ENCODE results near the gene POLA2.

POLA2 gene

DNA sequence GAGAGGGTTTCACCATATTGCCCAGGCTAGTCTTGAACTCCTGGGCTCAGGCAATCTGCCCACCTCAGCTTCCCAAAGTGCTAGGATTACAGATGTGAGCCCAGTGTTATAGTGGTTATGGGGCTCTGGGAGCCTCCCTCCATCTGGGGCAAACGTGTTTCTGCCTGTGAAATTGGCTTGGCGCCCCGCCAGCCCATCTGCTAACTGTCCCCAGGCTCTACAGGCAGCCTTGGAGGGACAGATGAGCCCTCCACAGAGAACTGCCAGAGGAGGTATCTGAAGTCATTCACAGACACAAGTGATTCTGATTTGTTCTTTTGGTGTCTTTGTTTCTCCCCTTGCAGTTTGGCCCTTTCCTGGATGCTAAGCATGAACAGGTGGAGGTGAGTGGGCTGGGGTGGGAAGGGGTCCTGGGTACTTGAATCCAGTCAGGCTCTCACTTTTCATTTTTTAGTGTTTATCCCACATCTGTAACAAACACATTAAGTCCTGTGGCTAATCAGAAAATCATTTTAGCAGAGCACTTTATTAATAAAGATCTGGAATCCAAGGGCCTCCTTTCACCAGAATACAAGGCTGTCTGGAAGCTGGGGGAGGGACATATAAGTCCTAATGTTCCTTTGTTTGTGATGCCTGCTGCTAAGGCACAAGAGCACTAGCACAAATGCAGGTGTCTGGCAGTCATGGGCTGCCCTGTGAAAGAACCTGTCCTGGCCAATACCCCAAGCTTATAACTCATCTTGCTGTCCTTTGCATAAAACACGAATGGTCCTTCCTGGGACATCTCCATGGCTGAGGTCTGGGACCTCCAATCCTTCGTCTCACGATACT lies 27.2 kb downstream of the POLA2 start:
- no peak for DNase-seq

- DNase-seq: peak; percentile 91
These were observed 28.8 kb downstream of the POLA2 start for GRCh38 chr11:65290448-65291165.

DNA sequence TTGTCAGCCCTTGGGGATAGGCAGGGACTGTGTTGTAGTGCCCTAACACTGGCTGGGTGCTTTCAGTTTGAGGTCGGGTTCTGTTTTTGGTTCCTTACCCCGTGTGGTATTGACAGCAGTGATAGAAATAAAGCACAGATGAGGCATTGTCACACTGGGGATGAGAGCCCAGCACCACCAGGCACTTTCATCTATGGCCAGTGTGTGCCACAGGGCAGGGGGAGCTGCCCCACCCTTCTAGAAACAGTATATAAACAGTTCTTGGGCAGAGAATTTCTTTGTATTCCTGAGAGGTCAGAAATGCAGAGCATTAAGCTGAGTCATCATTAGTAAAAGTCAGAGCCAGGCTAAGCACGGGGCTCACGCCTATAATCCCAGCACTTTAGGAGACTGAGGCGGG lies 29.9 kb downstream of the POLA2 start:
- no peak for DNase-seq

GRCh38 chr11:65292890-65293289 lies 31.1 kb downstream of the POLA2 start:
- DNase-seq: no peak

DNA sequence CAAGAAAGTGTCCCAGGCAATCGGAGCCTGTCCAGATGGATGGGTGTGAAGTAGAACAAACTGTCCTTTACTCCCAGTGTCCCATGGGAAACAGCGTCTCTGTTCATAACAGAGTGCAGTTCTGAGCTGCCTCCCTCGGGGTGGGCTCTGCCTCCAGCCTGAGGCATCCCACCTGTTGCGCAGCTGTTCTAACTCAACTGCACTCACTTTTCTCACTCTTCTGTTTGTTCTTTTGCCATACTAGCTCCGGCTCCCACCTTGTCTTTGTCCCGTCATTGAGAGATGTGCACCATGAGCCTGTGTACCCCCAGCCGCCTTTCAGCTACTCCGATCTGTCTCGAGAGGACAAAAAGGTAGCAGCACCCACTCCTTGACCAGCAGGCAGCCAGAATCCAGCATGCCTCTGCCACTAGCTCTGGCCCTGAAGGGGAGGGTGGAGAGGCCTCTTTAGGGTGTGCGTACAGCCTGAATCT lies 32.2 kb downstream of the POLA2 start:
- no peak for DNase-seq

DNA sequence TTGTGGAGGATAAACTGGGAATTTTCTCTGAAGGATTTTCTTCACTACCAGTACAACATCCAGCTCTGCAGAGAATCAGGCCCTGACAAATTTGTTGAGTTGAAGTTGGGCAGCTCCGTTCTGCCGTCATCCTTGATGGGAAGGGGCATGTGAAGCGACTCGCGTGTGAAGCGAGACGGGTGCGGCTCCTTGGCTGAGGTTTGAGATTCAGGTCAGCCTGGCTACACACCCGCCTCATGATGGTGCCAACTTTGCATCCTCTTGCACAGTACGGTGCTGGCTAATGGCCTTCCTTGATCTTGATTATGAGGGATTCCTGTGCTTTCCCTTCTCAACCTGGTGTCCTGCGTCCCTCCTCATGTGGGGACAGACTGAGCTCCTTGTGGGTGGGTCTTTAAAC lies 33.2 kb downstream of the POLA2 start:
- DNase-seq: no peak

DNA sequence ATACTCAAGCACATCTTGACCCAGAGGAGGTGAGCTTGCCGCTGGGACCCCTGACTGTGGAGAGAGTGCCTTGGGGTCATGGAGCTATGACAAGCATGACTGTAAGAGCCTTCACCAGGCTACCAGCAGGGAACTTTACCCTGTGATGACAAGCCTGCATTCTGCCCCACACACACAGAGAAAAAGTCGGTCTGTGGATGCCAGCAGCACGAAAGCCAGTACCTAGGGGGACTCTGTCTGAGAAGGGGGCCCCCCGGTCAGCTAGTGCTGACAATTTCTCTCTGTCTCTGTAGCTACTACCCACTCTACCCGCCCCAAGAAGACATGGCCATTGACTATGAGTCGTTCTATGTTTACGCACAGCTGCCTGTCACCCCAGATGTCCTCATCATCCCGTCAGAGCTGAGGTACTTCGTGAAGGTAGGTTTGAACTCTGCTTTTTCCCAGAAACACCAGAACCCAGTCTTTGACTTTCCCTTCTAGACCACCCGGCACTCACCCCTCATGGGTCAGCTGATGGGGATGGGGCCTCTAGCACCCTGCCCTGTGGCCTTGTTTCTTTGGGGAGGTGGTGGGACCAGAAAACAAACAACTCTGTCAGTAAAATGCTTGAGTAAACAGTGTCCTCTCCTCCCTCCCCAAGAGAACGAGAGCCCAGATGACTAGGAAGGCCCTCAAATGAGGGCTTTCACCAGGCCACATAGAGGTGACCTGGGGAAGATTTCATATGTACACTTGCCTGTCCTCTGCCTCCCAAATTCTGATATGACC lies 34.0 kb downstream of the POLA2 start:
- no peak for DNase-seq

- DNase-seq: no peak
These were observed 35.4 kb downstream of the POLA2 start for GRCh38 chr11:65297026-65297672.

DNA sequence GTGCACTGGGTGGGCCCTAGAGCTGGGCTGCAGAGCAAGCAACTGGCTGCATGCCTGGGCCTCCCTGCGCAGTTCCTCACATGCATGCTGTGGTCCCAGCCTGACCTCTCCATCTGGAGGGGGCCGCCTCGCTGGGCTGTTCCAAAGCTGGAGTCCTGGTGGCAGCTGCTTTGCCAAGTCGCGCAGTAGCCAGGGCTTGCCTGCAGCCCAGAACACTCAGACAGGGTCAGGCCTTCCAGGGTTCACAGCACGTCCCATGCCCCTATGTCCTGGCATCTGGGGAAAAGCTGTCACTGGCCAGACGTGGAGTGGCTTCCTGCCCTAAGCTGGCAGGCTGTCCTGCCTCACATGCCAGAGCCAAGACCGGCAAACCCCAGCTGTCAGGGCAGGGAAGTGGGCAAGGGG lies 36.4 kb downstream of the POLA2 start:
- peak; percentile 85 for DNase-seq

DNA sequence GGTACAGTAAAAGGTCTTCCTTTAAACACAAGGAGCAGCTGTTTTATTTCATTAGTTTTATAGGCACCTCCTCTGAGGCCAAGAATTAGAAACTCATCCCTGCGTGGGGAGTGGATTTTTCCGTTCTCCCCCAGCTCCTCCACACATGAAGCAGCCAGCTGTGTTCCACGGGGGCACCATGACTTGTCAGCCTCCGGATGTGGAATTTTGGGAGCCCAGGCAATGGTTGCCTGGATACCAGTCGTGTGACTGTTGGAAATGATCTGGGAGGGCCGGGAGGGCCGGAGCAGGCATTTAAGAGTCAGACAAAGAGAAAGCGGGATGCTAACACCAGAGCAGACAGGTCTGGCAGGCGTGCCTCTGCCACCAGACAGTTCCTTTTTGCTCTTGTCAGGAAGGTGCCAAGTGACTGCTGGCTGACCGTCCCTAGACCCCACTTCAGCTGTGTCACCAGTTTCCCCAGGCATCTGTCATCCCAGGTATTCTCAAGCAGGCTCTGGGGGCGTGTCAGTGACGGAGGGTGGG lies 37.0 kb downstream of the POLA2 start:
- peak; percentile 82 for DNase-seq

DNA sequence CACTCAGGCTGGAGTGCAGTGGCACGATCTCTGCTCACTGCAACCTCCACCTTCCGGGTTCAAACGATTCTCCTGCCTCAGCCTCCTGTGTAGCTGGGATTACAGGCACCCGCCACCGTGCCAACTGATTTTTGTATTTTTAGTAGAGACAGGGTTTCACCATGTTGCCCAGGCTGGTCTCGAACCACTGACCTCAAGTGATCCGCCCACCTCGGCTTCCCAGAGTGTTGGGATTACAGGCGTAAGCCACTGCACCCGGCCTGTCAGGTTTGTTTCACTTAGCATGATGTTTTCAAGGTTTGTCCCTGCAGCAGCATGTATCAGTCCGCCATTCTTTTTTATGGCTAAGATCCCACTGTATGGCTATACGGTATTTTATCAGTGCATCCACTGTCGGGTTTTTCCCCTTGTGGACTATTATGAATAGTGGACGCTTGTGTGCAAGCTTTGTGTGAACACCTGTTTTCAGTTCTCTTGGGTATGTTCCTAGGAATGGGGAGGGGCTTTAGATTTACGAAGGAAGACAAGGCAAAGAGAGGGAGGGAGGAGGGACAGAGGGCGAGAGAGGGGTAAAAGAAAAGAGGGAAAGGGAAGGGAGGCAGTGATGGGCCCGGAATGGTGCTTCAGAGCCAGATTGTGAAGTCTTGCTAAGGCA lies 39.0 kb downstream of the POLA2 start:
- DNase-seq: no peak

- peak; percentile 80 for DNase-seq
These were observed 39.9 kb downstream of the POLA2 start for GRCh38 chr11:65301491-65302329.

- DNase-seq: no peak
These were observed 41.8 kb downstream of the POLA2 start for GRCh38 chr11:65303555-65303954.

- no peak for DNase-seq
These were observed 42.3 kb downstream of the POLA2 start for GRCh38 chr11:65304110-65304509.

DNA sequence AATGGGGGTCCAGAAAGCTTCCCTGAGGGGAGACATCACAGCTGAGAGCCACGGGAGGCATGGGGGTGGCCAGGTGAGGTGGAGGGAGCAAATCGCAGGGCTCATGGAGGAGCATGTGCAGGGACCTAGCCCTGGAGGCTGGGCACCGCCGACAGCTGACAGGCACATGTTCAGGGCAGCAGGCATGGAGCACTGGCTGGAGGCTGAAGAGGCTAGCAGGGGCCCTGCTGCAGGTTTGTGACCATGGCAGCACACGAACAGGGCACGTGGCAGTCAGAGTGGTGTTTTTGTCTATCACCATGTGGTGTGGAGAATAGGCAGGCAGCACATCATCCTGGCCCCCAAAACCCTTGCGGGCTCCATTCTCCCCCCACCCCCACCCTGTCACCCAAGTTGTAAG lies 42.9 kb downstream of the POLA2 start:
- DNase-seq: no peak

- DNase-seq: no peak
These were observed 43.9 kb downstream of the POLA2 start for GRCh38 chr11:65305501-65306268.

DNA sequence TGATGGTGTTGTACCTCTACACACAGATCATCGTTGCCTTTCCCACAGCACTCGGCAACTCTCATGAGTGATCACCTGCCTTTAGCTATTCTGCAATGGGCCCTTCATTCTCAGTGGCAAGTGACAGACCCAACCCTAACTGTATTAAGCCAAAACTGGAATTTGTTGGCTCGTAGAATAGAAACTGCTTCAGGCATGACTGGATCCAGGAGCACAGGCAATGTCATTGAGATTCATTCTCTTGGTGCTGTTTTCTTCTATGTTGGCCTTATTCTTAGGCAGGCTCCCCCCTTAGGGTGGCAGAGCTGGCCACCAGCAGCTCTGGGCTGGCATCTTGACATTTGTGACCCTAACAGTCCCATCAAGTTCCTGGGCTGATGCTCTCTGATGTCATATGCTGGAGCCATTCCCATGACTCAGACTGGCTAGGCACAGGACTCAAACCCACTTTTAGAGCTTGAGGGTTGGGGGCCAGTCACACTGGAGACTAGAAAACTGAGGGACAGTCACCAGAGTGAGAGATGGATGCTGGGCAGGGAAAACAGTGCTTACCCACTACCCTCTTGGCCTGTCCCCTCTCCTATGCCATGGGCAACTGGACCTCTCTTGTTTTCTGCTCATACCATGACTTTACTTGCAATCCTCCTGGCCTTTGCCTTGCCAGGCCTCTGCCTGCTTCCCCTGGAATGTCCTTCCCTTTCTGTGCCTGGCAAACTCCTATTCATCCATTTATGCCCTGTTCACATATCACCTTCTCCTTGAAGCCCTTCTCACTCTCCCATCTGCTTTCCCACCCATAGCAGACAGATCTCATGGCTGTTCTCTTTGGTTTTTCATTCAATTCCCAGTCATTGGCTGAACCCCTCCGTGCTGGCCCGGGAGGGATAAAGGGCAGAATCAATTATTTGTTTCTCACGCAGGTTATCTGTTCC lies 45.8 kb downstream of the POLA2 start:
- DNase-seq: no peak

DNA sequence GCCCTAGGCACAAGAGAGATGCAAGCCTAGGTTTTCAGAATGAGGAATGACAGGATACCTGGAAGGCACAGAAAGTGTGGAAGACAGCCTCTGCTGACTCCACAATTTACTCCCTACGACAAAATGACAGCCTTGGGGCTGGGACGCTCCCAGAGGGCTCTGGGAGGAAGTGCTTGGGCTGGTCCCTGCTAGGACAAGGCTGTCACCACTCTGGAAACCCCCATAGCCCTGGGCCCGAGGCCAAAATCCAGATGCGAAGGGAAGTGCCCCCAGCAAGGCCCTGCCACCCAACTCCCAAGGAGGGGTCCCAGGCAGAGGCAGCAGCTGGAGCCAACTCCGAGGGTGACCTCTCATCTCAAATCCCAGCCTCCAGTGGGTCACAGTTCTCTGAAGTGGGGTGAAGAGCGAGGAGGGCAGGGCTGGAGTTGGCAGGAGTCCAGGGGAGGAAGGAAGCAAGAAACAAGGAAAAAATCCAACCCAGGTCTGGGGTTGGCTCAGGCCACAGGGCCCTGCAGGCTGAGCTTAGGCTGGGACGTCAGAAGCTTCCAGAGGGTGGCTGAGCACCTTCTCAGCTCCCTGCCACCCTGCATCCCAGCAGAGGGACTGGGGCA lies 46.6 kb downstream of the POLA2 start:
- no peak for DNase-seq

GRCh38 chr11:65309006-65309405 lies 47.2 kb downstream of the POLA2 start:
- no peak for DNase-seq
